KMS-11 (cell line): ENCODE measurements around the gene MYOM3.
"Not testable (repeated sequence)": the region's sequence is repeated elsewhere in the genome, so short reads cannot be mapped to it uniquely, and the experiment has no call there.

Experiments
- H2AFZ ChIP-seq: fragments of 200-600 bp; sonication (generic); 2 replicates; pipeline ENCODE4 v1.6.1; 2016; ENCODE audit warnings: antibody characterized with exemption, mixed run types, low read depth
- H3K27ac ChIP-seq: fragments of 200-600 bp; sonication (generic); 2 replicates; pipeline ENCODE4 v1.6.1; 2016; ENCODE audit warnings: mild to moderate bottlenecking, mixed run types
- H3K27me3 ChIP-seq: fragments of 200-600 bp; sonication (generic); 2 replicates; pipeline ENCODE4 v1.6.1; 2017; ENCODE audit warnings: mild to moderate bottlenecking, low read depth, mixed run types, moderate library complexity; ENCODE audit not compliant: insufficient read depth
- H3K36me3 ChIP-seq: fragments of 200-600 bp; sonication (generic); 2 replicates; pipeline ENCODE4 v1.6.1; 2017; ENCODE audit warnings: mild to moderate bottlenecking, mixed run types; ENCODE audit not compliant: insufficient read depth
- H3K4me1 ChIP-seq: fragments of 200-600 bp; sonication (generic); 2 replicates; pipeline ENCODE4 v1.6.1; 2016; ENCODE audit warnings: mild to moderate bottlenecking, low read depth, mixed run types; ENCODE audit not compliant: poor library complexity, severe bottlenecking
- H3K4me2 ChIP-seq: fragments of 200-600 bp; sonication (generic); 2 replicates; pipeline ENCODE4 v1.7.0; 2016; ENCODE audit warnings: mild to moderate bottlenecking, mixed run types
- H3K4me3 ChIP-seq: fragments of 200-600 bp; sonication (generic); IDR thresholded peaks from 2 replicates; pipeline ENCODE4 v1.6.1; 2017; ENCODE audit warnings: low read depth, low read length, mixed read lengths; ENCODE audit not compliant: insufficient read depth
- H3K79me2 ChIP-seq: fragments of 200-600 bp; sonication (generic); 2 replicates; pipeline ENCODE4 v1.6.1; 2016; ENCODE audit warnings: low read depth, mixed run types; ENCODE audit not compliant: insufficient read depth
- H3K9ac ChIP-seq: fragments of 200-600 bp; sonication (generic); 2 replicates; pipeline ENCODE4 v1.6.1; 2016; ENCODE audit warnings: mild to moderate bottlenecking, mixed run types
- H4K20me1 ChIP-seq: fragments of 200-600 bp; sonication (generic); 2 replicates; pipeline ENCODE4 v1.6.1; 2016; ENCODE audit warnings: mild to moderate bottlenecking, mixed run types; ENCODE audit not compliant: insufficient read depth
- TF ChIP-seq, protein P1 (sequence below): fragments of 200-600 bp; sonication (generic); conservative IDR thresholded peaks from 2 replicates; pipeline ENCODE4 v1.6.1; 2017; ENCODE audit warnings: low read depth, mild to moderate bottlenecking, antibody characterized with exemption, low read length, moderate library complexity, mixed read lengths

Gene MYOM3

DNA sequence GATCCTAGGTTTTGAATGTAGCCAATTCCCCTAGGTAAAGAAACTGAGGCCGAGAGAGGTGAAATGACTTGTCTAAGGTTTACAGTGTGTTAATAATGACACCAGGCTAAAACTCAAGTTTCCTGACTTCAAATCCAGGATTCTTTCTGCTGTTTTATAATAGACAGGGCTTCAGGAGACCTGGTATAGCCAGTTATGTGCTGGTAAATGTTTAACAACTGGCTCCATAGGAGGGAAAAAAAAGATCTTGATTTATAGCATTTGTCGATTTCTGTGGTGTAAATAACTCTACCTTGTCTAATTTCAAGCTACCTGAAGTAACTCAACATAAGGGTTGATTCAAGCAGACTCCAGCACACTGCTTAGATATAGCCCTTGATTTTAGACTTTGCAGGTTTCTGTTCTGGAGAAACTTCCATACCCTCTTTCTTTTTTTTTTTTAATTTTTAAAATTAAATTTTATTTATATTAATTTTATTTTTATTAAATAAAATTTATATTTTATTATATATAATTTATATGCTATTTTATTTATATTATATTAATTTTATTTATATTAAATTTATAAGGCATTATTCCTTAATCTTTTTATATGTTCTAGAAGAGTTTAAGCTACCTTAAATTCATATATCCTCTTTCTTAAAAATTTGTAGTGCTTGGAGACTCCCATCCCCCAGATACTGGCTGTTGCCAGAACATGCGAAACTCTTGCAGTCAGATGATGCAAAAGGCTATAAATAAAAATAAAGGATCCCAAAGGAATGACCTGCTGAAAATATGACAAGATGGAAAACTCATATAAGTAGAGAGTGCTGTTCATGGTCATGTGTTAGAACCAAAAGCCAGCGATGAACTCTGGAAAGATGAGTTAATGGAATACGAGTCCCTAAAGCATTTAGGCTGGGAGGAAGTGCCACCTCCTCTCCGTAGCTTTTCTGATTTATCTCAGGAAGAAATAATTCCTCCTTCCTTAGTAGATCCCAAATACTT is 96.4 kb downstream of the MYOM3 start:
- no peaks in the 10 kb centered on the region for H4K20me1 ChIP-seq
- H3K9ac ChIP-seq: no peak overlapping the region
- TF ChIP-seq, protein P1, sequence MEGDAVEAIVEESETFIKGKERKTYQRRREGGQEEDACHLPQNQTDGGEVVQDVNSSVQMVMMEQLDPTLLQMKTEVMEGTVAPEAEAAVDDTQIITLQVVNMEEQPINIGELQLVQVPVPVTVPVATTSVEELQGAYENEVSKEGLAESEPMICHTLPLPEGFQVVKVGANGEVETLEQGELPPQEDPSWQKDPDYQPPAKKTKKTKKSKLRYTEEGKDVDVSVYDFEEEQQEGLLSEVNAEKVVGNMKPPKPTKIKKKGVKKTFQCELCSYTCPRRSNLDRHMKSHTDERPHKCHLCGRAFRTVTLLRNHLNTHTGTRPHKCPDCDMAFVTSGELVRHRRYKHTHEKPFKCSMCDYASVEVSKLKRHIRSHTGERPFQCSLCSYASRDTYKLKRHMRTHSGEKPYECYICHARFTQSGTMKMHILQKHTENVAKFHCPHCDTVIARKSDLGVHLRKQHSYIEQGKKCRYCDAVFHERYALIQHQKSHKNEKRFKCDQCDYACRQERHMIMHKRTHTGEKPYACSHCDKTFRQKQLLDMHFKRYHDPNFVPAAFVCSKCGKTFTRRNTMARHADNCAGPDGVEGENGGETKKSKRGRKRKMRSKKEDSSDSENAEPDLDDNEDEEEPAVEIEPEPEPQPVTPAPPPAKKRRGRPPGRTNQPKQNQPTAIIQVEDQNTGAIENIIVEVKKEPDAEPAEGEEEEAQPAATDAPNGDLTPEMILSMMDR: no peak
- H3K36me3 ChIP-seq: no peaks in the 10 kb centered on the region
- no peak overlapping the region for H3K4me3 ChIP-seq
- no peaks in the 10 kb centered on the region for H3K79me2 ChIP-seq
- H3K27me3 ChIP-seq: no peaks in the 10 kb centered on the region
- no peaks in the 10 kb centered on the region for H3K4me1 ChIP-seq
- H2AFZ ChIP-seq: no peak overlapping the region
- no peak overlapping the region for H3K4me2 ChIP-seq
- H3K27ac ChIP-seq: no peak overlapping the region

DNA sequence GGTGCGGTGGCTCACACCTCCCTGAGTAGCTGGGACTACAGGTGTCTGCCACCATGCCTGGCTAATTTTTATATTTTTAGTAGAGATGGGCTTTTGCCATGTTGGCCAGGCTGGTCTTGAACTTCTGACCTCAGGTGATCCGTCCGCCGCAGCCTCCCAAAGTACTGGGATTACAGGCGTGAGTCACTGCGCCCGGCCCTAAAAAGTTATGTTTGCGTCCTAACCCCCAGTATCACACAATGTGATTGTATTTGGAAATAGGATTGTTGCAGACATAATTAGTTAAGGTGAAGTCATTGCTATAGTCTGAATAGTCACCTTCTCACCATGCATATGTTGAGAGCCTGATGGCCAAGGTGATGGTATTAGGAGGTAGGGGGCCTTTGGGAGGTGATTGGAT is 99.1 kb downstream of the MYOM3 start:
- not testable (repeated sequence) for H3K4me1 ChIP-seq, H2AFZ ChIP-seq, H3K36me3 ChIP-seq, H4K20me1 ChIP-seq, H3K27ac ChIP-seq, H3K27me3 ChIP-seq, H3K79me2 ChIP-seq, H3K9ac ChIP-seq, H3K4me2 ChIP-seq, H3K4me3 ChIP-seq

DNA sequence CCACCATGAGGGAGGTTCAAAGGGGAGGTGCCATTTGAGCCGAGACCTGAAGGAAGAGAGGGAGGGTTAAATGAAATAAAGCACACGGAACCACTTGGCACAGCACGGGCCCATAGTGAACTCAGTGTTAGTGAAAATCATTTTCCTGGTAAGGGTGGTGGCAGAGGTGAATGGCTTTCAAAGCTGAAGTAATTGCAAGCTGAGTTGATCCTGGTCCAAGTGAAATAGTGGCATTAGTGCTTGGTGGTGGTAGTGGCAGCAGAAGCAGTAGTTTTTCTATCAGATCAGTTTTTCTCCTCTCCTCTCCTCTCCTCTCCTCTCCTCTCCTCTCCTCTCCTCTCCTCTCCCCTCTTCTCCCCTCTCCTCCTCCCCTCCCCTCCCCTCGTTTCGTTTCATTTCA is 101.3 kb downstream of the MYOM3 start:
- Histone ChIP-seq H3K36me3 (no peaks in the 10 kb centered on the region), H3K4me3 (no peak overlapping the region), H3K4me2 (no peak overlapping the region), H3K4me1 (no peaks in the 10 kb centered on the region), H4K20me1 (no peaks in the 10 kb centered on the region), H2AFZ (no peak overlapping the region), H3K79me2 (no peaks in the 10 kb centered on the region), H3K9ac (no peak overlapping the region), H3K27me3 (no peaks in the 10 kb centered on the region), H3K27ac (no peak overlapping the region)
- TF ChIP-seq, protein P1: no peak

DNA sequence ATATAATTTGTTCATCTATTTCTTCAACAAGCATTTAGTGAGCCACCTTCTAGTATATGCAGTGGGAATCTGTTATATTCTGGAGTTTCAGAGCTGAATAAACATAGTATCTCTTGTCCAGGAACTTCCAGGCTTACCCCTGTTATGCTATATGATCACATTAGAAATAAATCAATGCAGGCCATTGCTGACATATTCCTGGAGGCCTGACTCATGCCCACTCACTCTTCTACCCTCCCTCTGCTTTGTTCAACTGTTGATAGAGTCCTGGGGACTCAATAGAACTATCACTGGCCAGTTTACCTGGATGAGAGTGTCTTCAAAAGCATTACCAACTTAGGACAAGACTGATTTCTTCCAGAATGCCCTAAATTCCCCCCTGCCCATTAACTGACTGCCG is 102.5 kb downstream of the MYOM3 start:
- no peak overlapping the region for H3K4me2 ChIP-seq
- H3K9ac ChIP-seq: no peak overlapping the region
- no peak overlapping the region for H3K4me3 ChIP-seq
- no peaks in the 10 kb centered on the region for H4K20me1 ChIP-seq
- H3K4me1 ChIP-seq: peaks cover under 1% of the 10 kb centered on the region
- no peaks in the 10 kb centered on the region for H3K79me2 ChIP-seq
- H3K27me3 ChIP-seq: no peaks in the 10 kb centered on the region
- H3K27ac ChIP-seq: no peak overlapping the region
- TF ChIP-seq, protein P1: no peak
- H3K36me3 ChIP-seq: no peaks in the 10 kb centered on the region
- no peak overlapping the region for H2AFZ ChIP-seq

DNA sequence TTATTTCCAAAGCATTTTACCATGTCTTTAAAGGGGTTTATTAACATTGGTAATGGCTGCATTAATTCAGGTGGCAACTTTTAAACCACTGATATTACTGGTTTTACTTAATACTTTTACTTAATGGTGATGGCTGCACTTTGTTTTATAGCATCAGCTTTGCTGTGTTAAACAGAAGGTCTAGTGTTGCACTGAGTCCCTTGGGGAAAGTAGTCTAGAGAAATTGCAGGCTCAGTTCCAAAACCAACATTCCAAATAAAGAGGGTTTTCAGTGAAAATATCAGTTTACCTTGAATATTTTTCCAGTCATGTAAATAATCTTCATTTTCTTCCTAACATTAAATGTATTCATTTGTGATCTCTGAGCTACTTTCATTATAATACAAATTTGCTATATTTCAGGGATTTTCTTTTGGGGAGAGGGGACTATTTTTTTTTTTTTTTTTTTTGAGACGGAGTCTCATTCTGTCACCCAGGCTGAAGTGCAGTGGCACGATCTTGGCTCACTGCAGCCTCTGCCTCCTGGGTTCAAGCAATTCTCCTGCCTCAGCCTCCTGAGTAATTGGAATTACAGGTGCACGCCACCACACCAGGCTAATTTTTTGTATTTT is 103.3 kb downstream of the MYOM3 start:
- H3K4me1 ChIP-seq, H3K9ac ChIP-seq, H3K4me3 ChIP-seq, H3K27me3 ChIP-seq, H3K36me3 ChIP-seq, H4K20me1 ChIP-seq, H3K27ac ChIP-seq, H3K4me2 ChIP-seq, H2AFZ ChIP-seq, H3K79me2 ChIP-seq: not testable (repeated sequence)
